Testis (tissue), 2 donors: ENCODE results near the gene PIP5KL1.

Source experiments
- POLR2A ChIP-seq: fragments of 450-650 bp; IDR thresholded peaks from one replicate; pipeline ENCODE4 v1.6.1; 2017; ENCODE audit warnings: antibody characterized with exemption, mild to moderate bottlenecking, moderate library complexity
- TF ChIP-seq, protein P1 (sequence below), 3 experiments: fragments of 450-650 bp in 2 of 3; fragments of 200-600 bp in 1 of 3; sonication (generic) in 1 of 3; IDR thresholded peaks; one replicate each; pipeline ENCODE4 v1.5.1; 2016 to 2019; ENCODE audit warnings: antibody characterized with exemption in 3 of 3, mild to moderate bottlenecking in 2 of 3, moderate library complexity in 1 of 3

GRCh38 chr9:127934986-127935385 is 4.4 kb upstream of the PIP5KL1 start:
- no peak for TF ChIP-seq POLR2A
- TF ChIP-seq, protein P1, sequence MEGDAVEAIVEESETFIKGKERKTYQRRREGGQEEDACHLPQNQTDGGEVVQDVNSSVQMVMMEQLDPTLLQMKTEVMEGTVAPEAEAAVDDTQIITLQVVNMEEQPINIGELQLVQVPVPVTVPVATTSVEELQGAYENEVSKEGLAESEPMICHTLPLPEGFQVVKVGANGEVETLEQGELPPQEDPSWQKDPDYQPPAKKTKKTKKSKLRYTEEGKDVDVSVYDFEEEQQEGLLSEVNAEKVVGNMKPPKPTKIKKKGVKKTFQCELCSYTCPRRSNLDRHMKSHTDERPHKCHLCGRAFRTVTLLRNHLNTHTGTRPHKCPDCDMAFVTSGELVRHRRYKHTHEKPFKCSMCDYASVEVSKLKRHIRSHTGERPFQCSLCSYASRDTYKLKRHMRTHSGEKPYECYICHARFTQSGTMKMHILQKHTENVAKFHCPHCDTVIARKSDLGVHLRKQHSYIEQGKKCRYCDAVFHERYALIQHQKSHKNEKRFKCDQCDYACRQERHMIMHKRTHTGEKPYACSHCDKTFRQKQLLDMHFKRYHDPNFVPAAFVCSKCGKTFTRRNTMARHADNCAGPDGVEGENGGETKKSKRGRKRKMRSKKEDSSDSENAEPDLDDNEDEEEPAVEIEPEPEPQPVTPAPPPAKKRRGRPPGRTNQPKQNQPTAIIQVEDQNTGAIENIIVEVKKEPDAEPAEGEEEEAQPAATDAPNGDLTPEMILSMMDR (IDR thresholded peaks at IDR 0.05) = no peak
